ENCODE measurements around the gene EPHB1. TPM values are rescaled to one million over a fixed set of nuclear protein-coding genes. Genes with fewer than 3 reads are reported as not detected.
A peak's percentile ranks its signal among the peaks of the same experiment; 100 is the strongest.

Gene EPHB1
- total RNA-seq, 2 donors from 2014 or later, result 0.59 to 0.62 TPM

DNA sequence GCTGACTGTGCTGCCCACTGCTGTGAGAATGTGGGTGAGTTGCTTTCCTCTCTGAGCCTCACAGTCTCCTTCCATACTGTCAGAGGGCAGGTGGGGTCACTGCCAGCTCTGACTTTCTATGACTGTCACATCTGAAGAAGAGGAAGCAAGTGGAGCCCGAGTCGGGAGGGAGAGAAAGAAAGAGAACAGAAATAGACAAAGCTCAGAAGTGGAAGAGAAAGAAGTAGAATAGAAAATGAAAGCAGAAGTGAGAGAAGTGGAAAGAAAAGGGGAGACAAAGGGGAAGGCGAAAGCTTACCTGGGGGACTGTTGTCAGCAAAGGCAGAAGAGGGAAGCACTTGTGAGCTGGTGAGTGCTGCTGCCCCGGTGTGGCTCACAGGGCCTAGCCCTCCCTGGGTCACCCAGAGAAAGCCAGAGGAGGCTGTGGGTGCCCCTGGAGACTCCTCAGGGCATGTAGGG, 57.9 kb downstream of the EPHB1 start:
- DNase-seq (ENCODE audit: low spot score) (no peak), ATAC-seq (no peak)
- peaks cover 6 to 10% of the 10 kb centered on the region in 2 donors for H3K4me1 Mint-ChIP-seq (ENCODE audit: low read depth in 2 of 2)
- no peaks in the 10 kb centered on the region for H3K9me3 Mint-ChIP-seq
- H3K4me3 Mint-ChIP-seq, result no peak overlapping the region
- H3K27ac Mint-ChIP-seq, result peak overlapping the region in 1 of 2 donors; percentile 6
- H3K27me3 Mint-ChIP-seq, result peaks cover 0 to 2% of the 10 kb centered on the region in 2 donors
- no peaks in the 10 kb centered on the region for H3K36me3 Mint-ChIP-seq

DNA sequence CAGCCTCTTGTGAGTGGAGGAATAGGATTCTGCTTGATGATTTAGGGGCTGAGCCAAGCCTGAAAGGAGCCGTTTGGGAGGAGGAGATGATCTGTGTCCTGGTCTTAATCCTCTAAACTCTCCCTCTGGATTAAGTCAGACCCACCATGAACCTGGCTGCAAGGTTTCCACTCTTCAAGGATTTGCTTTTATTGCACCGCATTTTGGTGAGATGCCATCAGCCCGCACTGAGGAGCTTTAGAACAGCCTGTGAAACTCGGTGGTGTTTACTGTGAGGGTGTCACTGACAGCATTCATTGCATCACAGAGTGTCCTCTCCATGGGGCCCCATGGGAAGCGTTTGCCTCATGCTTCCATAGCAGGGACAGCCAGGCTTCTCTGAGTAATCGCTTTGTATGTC, 59.2 kb downstream of the EPHB1 start:
- Mint-ChIP-seq H3K27me3 (peaks cover 0 to 5% of the 10 kb centered on the region in 2 donors), H3K9me3 (no peaks in the 10 kb centered on the region)

DNA sequence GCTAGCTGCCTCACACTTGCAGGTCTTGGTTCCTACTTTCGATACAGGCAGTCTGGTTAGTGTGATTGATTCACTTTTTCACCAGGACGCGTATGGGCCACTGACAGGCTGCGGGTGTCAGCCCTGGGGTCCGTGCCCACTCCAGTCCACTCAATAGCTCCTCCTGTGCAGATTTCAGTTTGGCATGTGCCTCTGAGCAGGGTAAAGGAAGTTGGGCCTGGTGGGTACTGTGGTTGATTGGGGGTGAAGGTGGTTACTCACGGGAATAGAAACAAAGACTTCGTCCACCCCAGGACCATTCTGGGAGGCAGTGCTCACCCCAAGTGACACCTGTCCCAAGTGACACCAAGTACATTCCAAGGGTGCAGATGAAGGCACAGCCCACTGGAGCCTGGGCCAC, 62.3 kb downstream of the EPHB1 start:
- no peak overlapping the region for H3K27ac Mint-ChIP-seq
- H3K27me3 Mint-ChIP-seq, result peaks cover 8 to 13% of the 10 kb centered on the region in 2 donors
- H3K4me3 Mint-ChIP-seq, result no peak overlapping the region
- no peak for DNase-seq (ENCODE audit: low spot score)
- no peaks in the 10 kb centered on the region for H3K36me3 Mint-ChIP-seq
- H3K9me3 Mint-ChIP-seq, result no peaks in the 10 kb centered on the region
- H3K4me1 Mint-ChIP-seq (ENCODE audit: low read depth in 2 of 2), result peaks cover 6 to 12% of the 10 kb centered on the region in 2 donors
- no peak for ATAC-seq

More for the DNA sequence above, 59.2 kb downstream of the EPHB1 start:
- DNase-seq (ENCODE audit: low spot score) (no peak), ATAC-seq (no peak)
- peaks cover 6 to 14% of the 10 kb centered on the region in 2 donors for H3K4me1 Mint-ChIP-seq (ENCODE audit: low read depth in 2 of 2)
- no peak overlapping the region for H3K4me3 Mint-ChIP-seq
- H3K27ac Mint-ChIP-seq, result no peak overlapping the region
- no peaks in the 10 kb centered on the region for H3K36me3 Mint-ChIP-seq

DNA sequence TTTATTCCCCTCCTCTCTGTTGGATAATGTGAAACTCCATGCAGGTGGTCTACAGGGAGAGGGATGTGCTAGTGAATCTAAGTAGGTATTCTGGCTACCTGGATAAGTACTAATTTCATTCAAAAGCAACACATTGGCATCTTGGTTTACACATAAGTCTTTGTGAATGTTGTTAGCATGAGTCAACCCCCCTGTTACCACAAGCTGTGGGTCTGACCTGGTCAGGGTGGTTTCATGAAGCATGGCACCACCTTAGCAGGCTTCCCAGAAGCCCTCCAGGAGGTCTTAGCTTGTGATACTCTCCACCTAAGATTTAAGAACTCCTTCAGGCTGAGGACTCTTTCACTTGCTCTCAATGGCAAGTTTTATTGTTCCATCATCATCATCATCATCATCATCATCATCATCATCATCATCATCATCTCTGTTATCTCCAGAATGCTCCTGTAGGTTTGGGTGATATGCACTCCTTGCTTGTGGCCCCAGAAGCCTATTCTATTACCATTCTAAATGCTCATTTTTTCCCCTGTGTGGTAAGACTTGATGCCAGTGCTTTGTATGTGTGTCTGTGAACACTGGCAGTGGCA, 62.8 kb downstream of the EPHB1 start:
- Mint-ChIP-seq H3K27ac (no peak overlapping the region), H3K27me3 (peaks cover 8 to 13% of the 10 kb centered on the region in 2 donors), H3K4me3 (no peak overlapping the region), H3K9me3 (no peaks in the 10 kb centered on the region), H3K36me3 (no peaks in the 10 kb centered on the region), H3K4me1 (ENCODE audit: low read depth in 2 of 2) (peaks cover 3 to 7% of the 10 kb centered on the region in 2 donors)
- ATAC-seq (no peak), DNase-seq (ENCODE audit: low spot score) (no peak)

DNA sequence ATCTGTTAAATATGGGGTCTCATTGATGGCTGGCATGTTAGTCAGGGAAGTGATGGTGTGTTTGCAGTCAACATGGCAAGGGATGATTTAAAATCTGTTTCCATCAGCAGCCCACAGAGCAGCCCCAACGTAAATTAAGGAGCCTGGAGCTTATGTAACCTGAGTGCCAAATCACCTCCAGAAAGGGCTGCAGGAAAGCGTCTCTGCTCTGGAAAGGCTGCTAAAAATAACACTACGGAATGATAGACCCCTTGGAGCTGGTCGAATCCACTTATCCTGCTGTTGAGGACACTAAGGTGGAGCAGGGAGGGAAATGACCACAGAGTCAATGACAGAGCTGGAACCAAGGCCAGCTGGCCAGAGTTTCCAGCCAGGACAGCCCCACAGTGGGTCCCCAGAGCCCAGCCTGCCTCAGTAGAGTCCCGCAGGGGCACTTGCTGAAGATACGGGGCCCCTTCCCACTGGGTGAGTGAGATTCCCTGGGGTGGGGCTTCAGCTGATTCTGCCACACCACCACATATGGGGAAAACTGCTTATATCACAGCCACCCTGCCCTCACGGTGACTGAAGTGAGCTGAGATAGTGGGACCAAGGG, 63.5 kb downstream of the EPHB1 start:
- H3K4me1 Mint-ChIP-seq (ENCODE audit: low read depth in 2 of 2), result peaks cover 0 to 4% of the 10 kb centered on the region in 2 donors
- H3K27me3 Mint-ChIP-seq, result peaks cover 8 to 13% of the 10 kb centered on the region in 2 donors
- no peak for ATAC-seq

DNA sequence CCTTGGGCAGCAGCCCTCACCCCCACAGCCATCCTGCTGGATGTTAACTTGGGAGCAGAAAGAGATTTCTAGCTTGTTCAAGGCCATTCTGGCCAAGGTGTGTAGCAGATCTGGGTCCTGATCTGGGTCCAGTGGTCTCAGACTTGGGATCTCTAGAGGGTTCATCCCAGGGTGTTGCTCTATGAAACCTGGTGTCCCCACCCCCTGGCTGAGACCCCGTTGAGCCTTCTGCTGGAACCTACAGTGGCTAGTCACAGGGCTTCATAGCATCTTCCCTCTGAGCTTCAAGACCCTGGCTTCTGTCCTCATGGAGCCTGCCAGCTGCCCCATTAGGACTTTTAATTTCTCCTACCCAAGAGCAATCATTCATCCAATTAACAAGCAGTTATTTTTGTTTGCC, 64.3 kb downstream of the EPHB1 start:
- Mint-ChIP-seq H3K4me1 (ENCODE audit: low read depth in 2 of 2) (peaks cover 0 to 4% of the 10 kb centered on the region in 2 donors), H3K27me3 (peaks cover 8 to 13% of the 10 kb centered on the region in 2 donors), H3K36me3 (no peaks in the 10 kb centered on the region), H3K4me3 (no peak overlapping the region), H3K27ac (no peak overlapping the region), H3K9me3 (no peaks in the 10 kb centered on the region)
- ATAC-seq (no peak), DNase-seq (ENCODE audit: low spot score) (no peak)

More for the DNA sequence above, 63.5 kb downstream of the EPHB1 start:
- Mint-ChIP-seq H3K9me3 (no peaks in the 10 kb centered on the region), H3K4me3 (no peak overlapping the region), H3K36me3 (no peaks in the 10 kb centered on the region), H3K27ac (no peak overlapping the region)
- DNase-seq (ENCODE audit: low spot score), result no peak

DNA sequence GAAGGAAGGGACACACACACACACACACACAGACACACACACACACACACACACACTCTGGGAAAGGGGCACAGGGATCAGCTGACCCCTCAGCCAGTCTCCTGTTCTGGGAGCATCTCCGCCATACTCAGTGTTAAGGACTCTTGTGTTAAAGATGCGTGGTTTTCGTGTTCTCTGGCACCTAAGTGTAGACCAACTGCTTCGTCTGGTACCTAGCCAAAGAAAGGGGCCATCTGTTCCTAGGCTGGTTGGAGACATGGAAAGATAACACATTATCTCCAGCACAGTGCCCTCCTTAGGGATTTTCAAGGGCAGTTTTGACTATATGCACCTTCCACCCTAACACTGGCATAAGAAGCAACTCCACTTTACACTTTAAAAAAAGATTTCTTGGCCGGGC, 65.1 kb downstream of the EPHB1 start:
- Mint-ChIP-seq H3K36me3 (no peaks in the 10 kb centered on the region), H3K27me3 (peaks cover 8 to 13% of the 10 kb centered on the region in 2 donors), H3K4me1 (ENCODE audit: low read depth in 2 of 2) (peaks cover 0 to 4% of the 10 kb centered on the region in 2 donors), H3K4me3 (no peak overlapping the region), H3K27ac (no peak overlapping the region), H3K9me3 (no peaks in the 10 kb centered on the region)
- DNase-seq (ENCODE audit: low spot score) (no peak), ATAC-seq (no peak)

DNA sequence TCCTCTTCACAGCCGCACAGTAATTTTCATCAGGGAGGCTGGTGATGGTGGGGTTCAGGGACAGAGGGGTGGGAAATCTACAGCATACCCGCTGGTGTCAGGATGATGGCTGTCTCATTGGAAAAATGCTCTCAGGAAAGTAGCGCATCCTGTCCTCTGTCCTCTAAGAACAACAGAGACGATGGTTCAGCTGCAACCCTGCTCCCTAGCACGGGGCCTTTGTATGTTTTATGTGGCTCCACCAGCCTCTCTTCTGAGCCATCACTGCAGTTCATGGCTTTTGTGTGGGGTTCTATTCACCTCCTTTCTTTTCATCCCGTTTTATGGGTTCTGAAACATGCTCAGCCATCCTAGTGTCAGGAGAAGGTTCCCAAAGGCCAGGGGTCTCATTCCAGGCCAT, 68.9 kb downstream of the EPHB1 start:
- ATAC-seq (no peak), DNase-seq (ENCODE audit: low spot score) (no peak)
- H3K4me1 Mint-ChIP-seq (ENCODE audit: low read depth in 2 of 2), result no peaks in the 10 kb centered on the region
- peaks cover 11 to 16% of the 10 kb centered on the region in 2 donors for H3K27me3 Mint-ChIP-seq
- no peaks in the 10 kb centered on the region for H3K9me3 Mint-ChIP-seq
- H3K27ac Mint-ChIP-seq, result no peak overlapping the region
- H3K36me3 Mint-ChIP-seq, result no peaks in the 10 kb centered on the region
- H3K4me3 Mint-ChIP-seq, result no peak overlapping the region

DNA sequence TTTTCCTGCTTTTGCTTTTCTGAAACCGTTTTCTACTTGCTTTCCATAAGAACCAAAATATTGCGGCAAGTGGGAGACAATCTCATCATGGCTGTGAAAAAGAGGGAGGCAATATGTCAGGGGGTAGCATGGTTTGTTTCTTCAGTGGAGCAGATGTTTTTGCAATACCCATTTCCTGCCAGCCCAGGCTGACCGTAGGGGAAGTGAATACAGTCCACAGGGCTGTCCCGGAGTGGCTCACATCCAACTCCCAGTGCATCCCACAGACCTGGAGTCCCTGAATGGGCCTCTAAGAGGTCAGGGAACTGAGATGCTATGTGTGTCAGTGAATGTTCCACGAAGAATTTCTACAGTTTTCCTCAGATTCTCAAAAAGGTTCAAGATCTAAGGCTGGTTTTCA, 69.6 kb downstream of the EPHB1 start:
- Mint-ChIP-seq H3K9me3 (no peaks in the 10 kb centered on the region), H3K36me3 (no peaks in the 10 kb centered on the region), H3K4me3 (no peak overlapping the region), H3K27me3 (peaks cover 11 to 16% of the 10 kb centered on the region in 2 donors), H3K4me1 (ENCODE audit: low read depth in 2 of 2) (no peaks in the 10 kb centered on the region), H3K27ac (no peak overlapping the region)
- ATAC-seq (no peak), DNase-seq (ENCODE audit: low spot score) (no peak)

DNA sequence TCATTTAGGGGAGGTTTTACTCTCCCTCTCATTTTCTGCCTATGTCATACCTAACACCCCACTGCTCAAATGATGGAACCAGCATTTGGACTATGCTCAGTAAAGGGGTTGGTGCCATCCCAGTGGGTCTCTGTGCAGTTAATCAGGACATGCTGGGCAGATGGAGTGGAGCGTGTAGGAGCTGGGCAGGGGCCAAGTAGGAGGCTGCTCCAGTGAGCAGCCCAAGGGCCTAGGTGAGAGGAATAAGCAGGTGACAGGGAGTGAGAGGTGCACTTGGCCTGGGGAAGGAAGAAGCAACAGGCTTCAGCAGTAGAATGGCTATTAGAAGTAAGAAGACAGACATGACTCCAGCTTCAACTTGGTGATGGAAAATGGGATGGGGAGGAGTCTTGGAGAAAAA, 72.2 kb downstream of the EPHB1 start:
- Mint-ChIP-seq H3K36me3 (no peaks in the 10 kb centered on the region), H3K27me3 (peaks cover 8 to 14% of the 10 kb centered on the region in 2 donors), H3K27ac (no peak overlapping the region), H3K4me3 (no peak overlapping the region), H3K9me3 (no peaks in the 10 kb centered on the region), H3K4me1 (ENCODE audit: low read depth in 2 of 2) (no peaks in the 10 kb centered on the region)
- peak in 1 of 2 donors; percentile 30 for ATAC-seq
- DNase-seq (ENCODE audit: low spot score), result no peak

DNA sequence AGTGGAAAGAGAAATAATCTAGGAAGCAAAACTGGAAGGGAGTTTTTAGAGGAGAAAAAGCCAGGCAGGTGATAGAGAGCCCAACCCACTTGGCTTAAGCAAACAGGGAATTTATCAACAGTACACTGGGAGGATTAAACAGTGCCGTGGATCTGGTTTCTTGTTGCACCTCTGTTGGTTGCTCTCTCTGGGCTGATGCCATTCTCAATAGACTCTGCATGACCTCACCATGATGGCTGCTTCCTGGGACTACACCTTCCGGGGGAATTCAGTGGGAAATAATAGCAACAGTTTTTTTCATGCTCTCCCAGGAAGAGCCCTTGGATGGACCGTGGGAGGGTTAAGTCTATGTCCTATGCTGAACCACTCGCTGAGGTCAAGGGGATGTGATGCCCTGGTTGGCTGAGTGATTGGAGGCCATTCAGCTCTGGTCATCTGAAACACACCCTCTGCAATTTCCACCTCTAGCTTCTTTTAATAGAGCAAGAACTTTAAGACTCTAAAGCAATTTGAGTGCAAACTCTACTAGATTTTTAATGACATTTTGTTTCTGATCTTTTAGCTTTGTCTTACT, 74.2 kb downstream of the EPHB1 start:
- Mint-ChIP-seq H3K4me3 (no peak overlapping the region), H3K9me3 (no peaks in the 10 kb centered on the region), H3K27ac (no peak overlapping the region), H3K27me3 (peaks cover 8 to 19% of the 10 kb centered on the region in 2 donors), H3K36me3 (no peaks in the 10 kb centered on the region), H3K4me1 (ENCODE audit: low read depth in 2 of 2) (no peaks in the 10 kb centered on the region)
- DNase-seq (ENCODE audit: low spot score), result no peak
- ATAC-seq, result no peak

DNA sequence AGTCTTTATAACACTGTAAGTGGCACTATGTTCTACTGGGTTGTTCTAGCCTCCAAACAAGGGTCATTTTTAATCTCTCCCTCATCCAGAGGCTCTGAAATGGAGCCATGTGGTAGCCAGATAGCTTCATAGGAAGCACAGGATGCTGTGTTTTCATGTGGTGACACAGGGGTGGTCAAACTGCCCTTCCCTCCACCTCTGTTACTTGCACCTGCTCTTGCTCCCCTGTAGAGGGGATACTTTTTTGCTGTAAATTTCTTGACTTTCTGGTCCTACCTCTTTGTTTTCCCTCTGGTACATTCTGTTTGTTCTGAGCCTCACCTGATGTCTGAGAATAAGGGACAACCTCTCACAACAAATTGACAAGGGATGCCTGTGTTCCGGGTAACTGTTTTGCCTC, 76.8 kb downstream of the EPHB1 start:
- no peak for ATAC-seq
- H3K4me3 Mint-ChIP-seq, result no peak overlapping the region
- H3K4me1 Mint-ChIP-seq (ENCODE audit: low read depth in 2 of 2), result no peaks in the 10 kb centered on the region
- DNase-seq (ENCODE audit: low spot score), result no peak
- H3K9me3 Mint-ChIP-seq, result no peaks in the 10 kb centered on the region
- no peak overlapping the region for H3K27ac Mint-ChIP-seq
- H3K36me3 Mint-ChIP-seq, result no peaks in the 10 kb centered on the region
- peaks cover 5 to 19% of the 10 kb centered on the region in 2 donors for H3K27me3 Mint-ChIP-seq

DNA sequence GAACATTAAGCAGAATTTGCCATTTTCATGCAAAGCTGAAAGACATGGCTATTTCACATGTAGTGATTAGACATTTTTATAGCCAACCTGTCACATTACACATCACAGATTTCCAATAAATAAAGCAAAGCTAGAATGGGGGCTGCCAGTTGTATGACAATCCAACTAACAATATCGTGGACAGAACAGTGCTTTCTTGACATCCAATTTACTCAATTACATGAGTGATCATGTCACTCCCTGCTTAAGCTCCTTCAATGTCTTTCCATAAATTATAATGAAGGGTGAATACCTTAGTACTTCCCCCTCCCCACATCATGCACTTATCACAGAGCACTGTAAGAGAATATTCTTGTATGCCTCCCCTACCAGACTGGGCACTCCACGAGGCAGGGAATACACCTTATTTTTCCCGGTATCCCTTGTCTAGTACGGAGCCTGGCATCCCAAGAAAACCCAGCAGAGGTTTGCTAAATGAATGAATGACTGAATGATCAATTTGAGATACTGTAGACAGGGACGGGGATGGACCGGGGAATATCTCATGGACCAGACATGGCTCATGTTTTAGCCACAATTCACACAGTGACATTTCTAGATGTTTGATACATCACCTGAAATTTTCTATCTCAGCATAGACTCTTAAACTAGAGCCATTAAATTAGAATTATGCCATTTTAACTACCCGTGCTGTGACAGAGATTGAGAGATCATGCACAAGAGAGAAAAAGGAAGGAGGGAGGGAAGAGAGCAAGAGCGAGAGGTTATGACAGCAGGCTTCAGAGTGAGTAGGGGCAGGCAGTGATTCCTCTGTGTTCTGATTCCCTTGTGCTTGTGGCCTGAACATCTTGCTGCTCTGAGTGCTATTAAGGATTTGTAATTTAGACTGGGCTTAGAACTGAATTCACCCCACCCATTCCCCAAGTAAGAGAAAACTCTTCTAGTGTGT, 77.7 kb downstream of the EPHB1 start:
- Mint-ChIP-seq H3K4me3 (no peak overlapping the region), H3K27ac (no peak overlapping the region), H3K36me3 (no peaks in the 10 kb centered on the region), H3K27me3 (peaks cover 5 to 12% of the 10 kb centered on the region in 2 donors), H3K4me1 (ENCODE audit: low read depth in 2 of 2) (no peaks in the 10 kb centered on the region), H3K9me3 (no peaks in the 10 kb centered on the region)
- ATAC-seq (no peak), DNase-seq (ENCODE audit: low spot score) (no peak)
